ENCODE measurements around the gene IL17RB. TPM values are rescaled to one million over a fixed set of nuclear protein-coding genes. Genes with fewer than 3 reads are reported as not detected.
A peak's percentile ranks its signal among the peaks of the same experiment; 100 is the strongest.

Gene IL17RB
- total RNA-seq, 4 donors from 2014 or later, result 1.5 to 1.7 TPM; not detected in 2

GRCh38 chr3:53802256-53802880 lies 44.0 kb upstream of the IL17RB start:
- TF ChIP-seq, protein P1, sequence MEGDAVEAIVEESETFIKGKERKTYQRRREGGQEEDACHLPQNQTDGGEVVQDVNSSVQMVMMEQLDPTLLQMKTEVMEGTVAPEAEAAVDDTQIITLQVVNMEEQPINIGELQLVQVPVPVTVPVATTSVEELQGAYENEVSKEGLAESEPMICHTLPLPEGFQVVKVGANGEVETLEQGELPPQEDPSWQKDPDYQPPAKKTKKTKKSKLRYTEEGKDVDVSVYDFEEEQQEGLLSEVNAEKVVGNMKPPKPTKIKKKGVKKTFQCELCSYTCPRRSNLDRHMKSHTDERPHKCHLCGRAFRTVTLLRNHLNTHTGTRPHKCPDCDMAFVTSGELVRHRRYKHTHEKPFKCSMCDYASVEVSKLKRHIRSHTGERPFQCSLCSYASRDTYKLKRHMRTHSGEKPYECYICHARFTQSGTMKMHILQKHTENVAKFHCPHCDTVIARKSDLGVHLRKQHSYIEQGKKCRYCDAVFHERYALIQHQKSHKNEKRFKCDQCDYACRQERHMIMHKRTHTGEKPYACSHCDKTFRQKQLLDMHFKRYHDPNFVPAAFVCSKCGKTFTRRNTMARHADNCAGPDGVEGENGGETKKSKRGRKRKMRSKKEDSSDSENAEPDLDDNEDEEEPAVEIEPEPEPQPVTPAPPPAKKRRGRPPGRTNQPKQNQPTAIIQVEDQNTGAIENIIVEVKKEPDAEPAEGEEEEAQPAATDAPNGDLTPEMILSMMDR (IDR thresholded peaks at IDR 0.05), result no peak
- no peak for ATAC-seq (ENCODE audit: low FRiP score)
- no peak for DNase-seq (ENCODE audit: low spot score)

DNA sequence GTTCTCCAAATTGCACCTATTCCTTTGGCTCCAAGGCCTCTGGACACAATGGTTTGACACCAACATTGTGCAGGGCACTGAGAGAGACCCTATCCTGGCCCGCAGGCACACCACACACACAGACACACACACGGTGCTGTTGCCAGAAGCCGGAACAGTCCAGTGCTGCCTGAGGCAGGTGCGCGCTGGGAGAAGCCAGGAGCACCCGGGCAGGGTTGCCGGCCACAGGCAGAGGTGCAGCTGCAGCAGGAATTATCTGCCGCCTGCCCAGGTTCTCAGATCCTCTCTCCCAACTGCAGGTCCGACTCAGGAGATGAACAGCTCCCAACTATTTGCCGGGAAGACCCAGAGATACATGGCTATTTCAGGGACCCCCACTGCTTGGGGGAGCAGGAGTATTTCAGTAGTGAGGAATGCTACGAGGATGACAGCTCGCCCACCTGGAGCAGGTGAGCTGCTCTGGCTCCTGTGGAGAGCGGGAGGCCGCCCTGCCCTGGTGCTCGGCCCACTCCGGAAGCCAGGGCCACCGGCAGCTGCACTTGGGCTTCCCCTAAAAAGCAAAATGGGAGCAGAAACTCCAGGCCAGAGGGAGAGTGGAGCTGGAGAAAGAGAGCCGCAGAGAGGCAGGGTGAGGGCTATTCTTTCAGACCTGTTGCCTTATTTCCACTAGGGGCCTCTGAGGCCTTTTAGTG lies 43.1 kb upstream of the IL17RB start:
- DNase-seq (ENCODE audit: low spot score), result no peak
- no peak for ATAC-seq (ENCODE audit: low FRiP score)

DNA sequence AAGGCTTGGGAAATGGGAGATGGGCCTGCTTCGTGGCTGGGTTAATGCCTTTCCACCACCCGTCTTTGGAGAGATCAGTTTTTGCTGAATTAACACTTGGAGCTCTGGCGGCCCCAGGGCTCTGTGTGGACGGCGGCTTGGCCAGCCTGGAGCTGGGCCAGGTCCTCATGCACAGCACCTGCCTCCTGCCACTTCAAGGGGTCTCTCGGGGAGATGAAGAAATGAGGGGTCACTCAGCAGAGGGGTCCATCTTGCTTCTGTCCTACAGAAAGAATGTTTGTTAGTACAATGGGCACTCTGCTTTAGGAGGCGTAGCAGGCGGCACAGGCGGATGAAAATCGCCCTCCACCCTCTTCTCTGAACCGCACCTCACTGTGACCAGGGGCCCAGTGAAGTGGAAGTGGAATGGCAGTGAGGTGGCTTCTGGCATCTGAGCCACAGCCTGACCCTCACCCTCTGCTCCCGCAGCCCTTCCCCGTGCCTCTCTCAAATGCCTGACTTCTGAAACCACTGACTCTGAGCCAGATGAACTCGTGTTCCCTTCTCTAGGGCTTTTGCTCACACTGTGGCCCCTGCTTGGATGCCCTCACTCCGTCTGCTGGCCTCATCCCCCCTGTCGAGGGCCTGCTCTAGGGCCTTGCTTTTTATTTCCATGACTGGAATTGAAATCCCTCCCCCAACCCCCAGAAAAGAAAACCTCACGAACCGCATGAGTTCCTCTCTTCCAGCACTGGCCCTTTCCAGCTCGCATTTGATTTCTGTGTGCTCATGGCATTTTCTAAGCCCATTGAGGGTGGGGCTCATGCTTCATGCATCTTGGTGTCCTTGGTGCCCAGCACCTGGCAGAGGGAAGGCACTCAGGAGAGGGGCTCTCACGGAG lies 42.3 kb upstream of the IL17RB start:
- no peak for DNase-seq (ENCODE audit: low spot score)
- ATAC-seq (ENCODE audit: low FRiP score), result no peak
- TF ChIP-seq, protein P1 (IDR thresholded peaks at IDR 0.05), result no peak

More for the DNA sequence above, 43.1 kb upstream of the IL17RB start:
- TF ChIP-seq, protein P1 (IDR thresholded peaks at IDR 0.05), result no peak

- DNase-seq (ENCODE audit: low spot score) (no peak), ATAC-seq (ENCODE audit: low FRiP score) (peak; percentile 72)
- TF ChIP-seq, protein P1 (IDR thresholded peaks at IDR 0.05), result no peak
These were observed 41.5 kb upstream of the IL17RB start for GRCh38 chr3:53804697-53805462.

DNA sequence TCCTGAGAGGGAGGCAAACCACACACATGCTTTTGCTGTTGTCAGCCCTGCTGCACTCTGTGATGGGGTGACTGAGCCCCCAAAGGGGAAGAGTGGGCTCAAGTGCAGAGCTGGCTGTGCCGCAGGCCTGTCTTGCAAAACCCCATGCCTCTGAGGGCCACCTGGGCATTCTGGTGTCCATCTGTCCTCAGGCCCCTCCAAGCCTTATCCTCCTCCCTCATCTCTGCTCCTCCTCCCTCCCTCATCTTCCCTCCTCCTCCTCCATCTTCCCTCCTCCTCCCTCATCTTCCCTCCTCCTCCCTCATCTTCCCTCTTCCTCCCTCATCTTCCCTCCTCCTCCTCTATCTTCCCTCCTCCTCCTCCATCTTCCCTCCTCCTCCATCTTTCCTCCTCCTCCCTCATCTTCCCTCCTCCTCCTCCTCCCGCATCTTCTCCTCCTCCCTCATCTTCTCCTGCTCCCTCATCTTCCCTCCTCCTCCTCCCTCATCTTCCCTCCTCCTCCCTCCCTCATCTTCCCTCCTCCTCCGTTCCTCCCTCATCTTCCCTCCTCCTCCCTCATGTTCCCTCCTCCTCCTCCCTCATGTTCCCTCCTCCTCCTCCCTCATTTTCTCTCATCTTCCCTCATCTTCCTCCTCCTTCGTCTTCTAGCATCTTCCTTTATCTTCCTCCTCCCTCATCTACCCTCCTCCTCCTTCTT lies 40.8 kb upstream of the IL17RB start:
- ATAC-seq (ENCODE audit: low FRiP score), result no peak
- TF ChIP-seq, protein P1 (IDR thresholded peaks at IDR 0.05), result no peak
- DNase-seq (ENCODE audit: low spot score), result no peak
